Measurements from ENCODE around the gene LDB3. TPM values are rescaled to one million over a fixed set of nuclear protein-coding genes. Genes with fewer than 3 reads are reported as not detected.

Gene LDB3
- total RNA-seq, 1 donor from 2014 or later = 0.46 TPM

DNA sequence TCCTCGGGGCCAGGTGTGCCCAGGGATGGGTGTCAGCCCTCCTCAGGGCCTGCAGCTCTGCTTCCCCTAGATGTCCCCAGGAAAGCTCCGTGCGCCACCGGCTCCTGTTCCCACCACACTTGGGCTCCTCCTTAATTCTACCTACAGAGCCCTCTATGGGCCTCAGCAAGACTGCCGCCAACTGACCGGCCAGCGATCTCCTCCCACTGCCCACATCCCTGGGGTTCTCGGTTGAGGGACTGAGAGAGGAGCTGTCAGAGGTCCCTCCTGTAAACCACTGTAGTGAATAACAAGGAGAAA is 5.3 kb upstream of the LDB3 start:
- Mint-ChIP-seq H3K9me3 (ENCODE audit: unreplicated experiment) (no peaks in the 10 kb centered on the region), H3K27me3 (ENCODE audit: unreplicated experiment) (no peaks in the 10 kb centered on the region), H3K4me3 (ENCODE audit: unreplicated experiment) (no peak overlapping the region), H3K4me1 (ENCODE audit: unreplicated experiment) (peaks cover 31% of the 10 kb centered on the region), H3K27ac (ENCODE audit: unreplicated experiment) (no peak overlapping the region), H3K36me3 (ENCODE audit: unreplicated experiment) (no peaks in the 10 kb centered on the region)
- TF ChIP-seq, protein P1, sequence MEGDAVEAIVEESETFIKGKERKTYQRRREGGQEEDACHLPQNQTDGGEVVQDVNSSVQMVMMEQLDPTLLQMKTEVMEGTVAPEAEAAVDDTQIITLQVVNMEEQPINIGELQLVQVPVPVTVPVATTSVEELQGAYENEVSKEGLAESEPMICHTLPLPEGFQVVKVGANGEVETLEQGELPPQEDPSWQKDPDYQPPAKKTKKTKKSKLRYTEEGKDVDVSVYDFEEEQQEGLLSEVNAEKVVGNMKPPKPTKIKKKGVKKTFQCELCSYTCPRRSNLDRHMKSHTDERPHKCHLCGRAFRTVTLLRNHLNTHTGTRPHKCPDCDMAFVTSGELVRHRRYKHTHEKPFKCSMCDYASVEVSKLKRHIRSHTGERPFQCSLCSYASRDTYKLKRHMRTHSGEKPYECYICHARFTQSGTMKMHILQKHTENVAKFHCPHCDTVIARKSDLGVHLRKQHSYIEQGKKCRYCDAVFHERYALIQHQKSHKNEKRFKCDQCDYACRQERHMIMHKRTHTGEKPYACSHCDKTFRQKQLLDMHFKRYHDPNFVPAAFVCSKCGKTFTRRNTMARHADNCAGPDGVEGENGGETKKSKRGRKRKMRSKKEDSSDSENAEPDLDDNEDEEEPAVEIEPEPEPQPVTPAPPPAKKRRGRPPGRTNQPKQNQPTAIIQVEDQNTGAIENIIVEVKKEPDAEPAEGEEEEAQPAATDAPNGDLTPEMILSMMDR (IDR thresholded peaks at IDR 0.05) = no peak
- no peak for DNase-seq (ENCODE audit: extremely low spot score, unreplicated experiment)

DNA sequence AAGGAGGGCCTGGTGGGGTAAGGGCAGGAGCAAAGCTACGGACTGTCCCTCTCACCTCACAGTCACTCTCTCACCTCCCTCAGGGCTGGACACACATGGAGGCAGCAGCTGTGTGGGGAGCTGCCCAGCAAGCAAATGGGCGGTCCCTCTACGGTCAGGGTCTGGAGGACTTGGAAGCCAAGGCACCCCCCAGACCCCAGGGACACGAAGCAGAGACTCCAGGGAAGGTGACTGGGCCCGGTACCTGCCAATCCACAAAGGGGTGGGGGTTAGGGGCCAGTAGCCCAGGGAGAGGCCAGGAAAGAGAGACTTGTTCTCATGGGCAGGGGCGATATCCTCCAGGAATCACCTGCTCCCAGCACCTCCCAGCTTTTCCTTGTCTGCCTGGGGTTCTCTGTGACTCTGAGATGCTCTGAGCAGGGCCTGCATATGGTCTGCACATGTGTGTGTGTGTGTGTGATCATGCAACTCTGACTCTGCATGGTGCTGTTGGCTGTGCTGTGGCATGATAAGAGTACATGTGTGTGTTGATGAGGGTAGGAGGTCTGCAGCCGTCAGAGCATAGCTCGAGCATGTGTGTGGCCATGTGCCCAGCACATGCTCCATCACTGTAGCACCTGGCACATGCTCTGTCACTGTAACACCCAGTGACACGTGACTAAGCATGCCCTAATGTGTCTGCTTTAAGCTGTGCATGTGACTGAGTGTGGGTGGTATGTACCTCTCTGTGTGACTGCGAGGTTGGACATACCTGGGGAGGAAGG is 4.6 kb upstream of the LDB3 start:
- no peaks in the 10 kb centered on the region for H3K36me3 Mint-ChIP-seq (ENCODE audit: unreplicated experiment)
- DNase-seq (ENCODE audit: extremely low spot score, unreplicated experiment) = no peak
- no peaks in the 10 kb centered on the region for H3K27me3 Mint-ChIP-seq (ENCODE audit: unreplicated experiment)
- no peak overlapping the region for H3K27ac Mint-ChIP-seq (ENCODE audit: unreplicated experiment)
- TF ChIP-seq, protein P1 (IDR thresholded peaks at IDR 0.05) = no peak
- H3K4me3 Mint-ChIP-seq (ENCODE audit: unreplicated experiment) = no peak overlapping the region
- peaks cover 38% of the 10 kb centered on the region for H3K4me1 Mint-ChIP-seq (ENCODE audit: unreplicated experiment)
- H3K9me3 Mint-ChIP-seq (ENCODE audit: unreplicated experiment) = no peaks in the 10 kb centered on the region

DNA sequence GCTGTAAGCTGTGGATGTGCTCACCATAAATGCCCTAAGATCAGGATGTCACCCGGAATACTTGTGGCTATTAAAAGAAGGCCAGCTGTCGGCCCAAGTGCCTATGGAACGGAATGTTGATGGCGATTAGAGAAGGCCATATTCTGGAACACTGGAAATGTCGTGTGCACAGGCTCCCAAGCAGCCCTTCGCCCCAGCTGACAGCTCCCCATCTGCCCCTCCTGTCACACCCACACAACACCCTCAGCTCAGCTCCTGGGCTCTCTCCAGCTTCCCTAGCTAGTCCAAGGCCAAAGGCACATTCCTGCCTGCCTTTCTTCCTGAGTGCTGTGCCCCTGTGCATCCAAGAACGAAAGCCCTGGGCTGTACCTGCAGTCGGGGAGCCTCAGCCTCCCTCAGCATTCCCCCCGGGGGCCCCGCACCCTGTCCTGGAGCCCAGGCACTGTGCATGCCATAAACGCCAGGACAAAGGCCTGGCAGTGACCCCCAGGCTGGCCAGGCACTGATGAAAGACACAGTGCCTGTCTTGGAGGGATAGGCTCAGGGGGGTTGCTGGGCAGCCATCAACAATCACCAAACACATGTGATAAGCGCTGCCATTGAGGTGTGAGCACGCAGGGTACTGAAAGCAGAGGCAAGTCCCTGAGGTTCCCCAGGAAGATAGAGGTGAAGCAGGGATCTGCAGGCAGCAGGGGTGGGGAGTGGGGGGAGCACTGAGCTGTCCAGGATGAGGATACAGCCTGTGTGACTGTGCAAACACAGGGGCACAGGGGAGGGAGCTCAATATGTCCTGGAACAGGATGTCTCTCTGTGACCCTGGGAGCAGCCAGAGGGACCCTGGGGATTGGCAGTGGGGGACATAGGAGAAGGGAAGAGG is 3.7 kb upstream of the LDB3 start:
- Mint-ChIP-seq H3K27ac (ENCODE audit: unreplicated experiment) (no peak overlapping the region), H3K4me3 (ENCODE audit: unreplicated experiment) (no peak overlapping the region), H3K9me3 (ENCODE audit: unreplicated experiment) (no peaks in the 10 kb centered on the region), H3K27me3 (ENCODE audit: unreplicated experiment) (no peaks in the 10 kb centered on the region), H3K4me1 (ENCODE audit: unreplicated experiment) (peaks cover 45% of the 10 kb centered on the region), H3K36me3 (ENCODE audit: unreplicated experiment) (no peaks in the 10 kb centered on the region)
- no peak for DNase-seq (ENCODE audit: extremely low spot score, unreplicated experiment)
- TF ChIP-seq, protein P1 (IDR thresholded peaks at IDR 0.05) = no peak

DNA sequence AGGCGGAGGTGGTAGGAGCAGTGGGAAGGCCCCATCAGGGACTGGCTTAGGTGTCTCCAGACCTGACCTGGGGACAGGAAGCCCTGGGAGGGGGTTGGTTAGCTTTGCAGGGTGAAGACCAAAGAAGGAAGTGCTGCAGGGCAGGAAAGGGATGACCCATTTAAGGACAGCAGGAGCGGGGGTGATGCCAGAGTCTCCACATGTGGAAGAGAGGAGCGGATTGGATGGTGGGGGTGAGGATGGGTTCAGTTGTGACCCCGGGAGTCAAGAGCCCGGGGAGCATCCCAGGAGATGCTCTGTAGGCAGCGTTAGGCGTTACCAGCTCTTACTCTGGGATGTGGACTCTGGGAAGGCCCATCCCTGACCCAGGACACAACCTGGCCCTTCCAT is 3.1 kb upstream of the LDB3 start:
- Mint-ChIP-seq H3K4me1 (ENCODE audit: unreplicated experiment) (peaks cover 45% of the 10 kb centered on the region), H3K27ac (ENCODE audit: unreplicated experiment) (no peak overlapping the region), H3K4me3 (ENCODE audit: unreplicated experiment) (no peak overlapping the region), H3K9me3 (ENCODE audit: unreplicated experiment) (no peaks in the 10 kb centered on the region), H3K36me3 (ENCODE audit: unreplicated experiment) (no peaks in the 10 kb centered on the region), H3K27me3 (ENCODE audit: unreplicated experiment) (no peaks in the 10 kb centered on the region)
- no peak for DNase-seq (ENCODE audit: extremely low spot score, unreplicated experiment)
- TF ChIP-seq, protein P1 (IDR thresholded peaks at IDR 0.05) = no peak

DNA sequence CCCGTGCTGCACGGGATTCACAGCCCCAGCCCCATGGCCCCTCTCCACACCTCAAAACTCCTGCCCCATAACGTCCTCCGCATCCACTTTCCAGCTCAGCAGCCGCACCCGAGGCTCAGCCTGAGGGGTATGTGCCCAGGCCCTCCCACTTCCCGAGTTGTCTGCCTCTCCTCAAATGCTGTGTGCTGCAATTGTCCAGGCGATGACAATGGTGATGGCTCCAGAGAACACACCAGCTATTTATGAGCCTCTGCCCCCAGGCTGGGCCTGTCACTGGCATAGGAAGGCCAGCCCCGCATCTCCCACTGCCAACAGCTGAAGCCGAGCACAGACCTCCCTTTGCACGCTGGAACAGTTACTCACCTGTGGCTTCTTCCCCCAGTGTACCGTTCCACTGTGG is 2.4 kb upstream of the LDB3 start:
- no peaks in the 10 kb centered on the region for H3K27me3 Mint-ChIP-seq (ENCODE audit: unreplicated experiment)
- H3K4me1 Mint-ChIP-seq (ENCODE audit: unreplicated experiment) = peaks cover 46% of the 10 kb centered on the region
- TF ChIP-seq, protein P1 (IDR thresholded peaks at IDR 0.05) = no peak
- no peak overlapping the region for H3K27ac Mint-ChIP-seq (ENCODE audit: unreplicated experiment)
- H3K9me3 Mint-ChIP-seq (ENCODE audit: unreplicated experiment) = no peaks in the 10 kb centered on the region
- no peak for DNase-seq (ENCODE audit: extremely low spot score, unreplicated experiment)
- H3K36me3 Mint-ChIP-seq (ENCODE audit: unreplicated experiment) = no peaks in the 10 kb centered on the region
- H3K4me3 Mint-ChIP-seq (ENCODE audit: unreplicated experiment) = no peak overlapping the region

All from osteocyte (in vitro differentiated cells).